GM21825 (cell line): ENCODE data around the gene ROPN1L.
"Not testable (repeated sequence)": the region's sequence is repeated elsewhere in the genome, so short reads cannot be mapped to it uniquely, and the experiment has no call there.

ENCODE experiments used
- ATAC-seq: cut with Tn5 transposase; IDR thresholded peaks from one replicate; pipeline ENCODE4 v1.9.1; 2021; ENCODE audit warnings: mild to moderate bottlenecking, moderate library complexity; ENCODE audit not compliant: unreplicated experiment

The ROPN1L gene

GRCh38 chr5:10475931-10476676 is 34.4 kb downstream of the ROPN1L start:
- no peak for ATAC-seq

- ATAC-seq = no peak
Observed at GRCh38 chr5:10476878-10477277, 35.2 kb downstream of the ROPN1L start.

GRCh38 chr5:10477943-10478342 is 36.3 kb downstream of the ROPN1L start:
- ATAC-seq = no peak

GRCh38 chr5:10478436-10478835 is 36.8 kb downstream of the ROPN1L start:
- no peak for ATAC-seq

- no peak for ATAC-seq
Observed at GRCh38 chr5:10479154-10479721, 37.6 kb downstream of the ROPN1L start.

GRCh38 chr5:10480237-10480985 is 38.7 kb downstream of the ROPN1L start:
- no peak for ATAC-seq

- no peak for ATAC-seq
Observed at GRCh38 chr5:10481241-10481935, 39.7 kb downstream of the ROPN1L start.

GRCh38 chr5:10482791-10483530 is 41.3 kb downstream of the ROPN1L start:
- ATAC-seq = no peak

GRCh38 chr5:10484774-10485141 is 43.1 kb downstream of the ROPN1L start:
- ATAC-seq = no peak

GRCh38 chr5:10485142-10485795 is 43.6 kb downstream of the ROPN1L start:
- ATAC-seq = no peak

GRCh38 chr5:10485897-10486296 is 44.2 kb downstream of the ROPN1L start:
- no peak for ATAC-seq

GRCh38 chr5:10486511-10487344 is 45.0 kb downstream of the ROPN1L start:
- ATAC-seq = no peak

GRCh38 chr5:10488144-10488543 is 46.5 kb downstream of the ROPN1L start:
- no peak for ATAC-seq

GRCh38 chr5:10489810-10490426 is 48.2 kb downstream of the ROPN1L start:
- peak; percentile 93 for ATAC-seq

GRCh38 chr5:10490927-10491672 is 49.4 kb downstream of the ROPN1L start:
- ATAC-seq = no peak

GRCh38 chr5:10491673-10492026 is 50.0 kb downstream of the ROPN1L start:
- ATAC-seq = no peak

- ATAC-seq = no peak
Observed at GRCh38 chr5:10493884-10494283, 52.2 kb downstream of the ROPN1L start.

GRCh38 chr5:10494497-10494896 is 52.8 kb downstream of the ROPN1L start:
- ATAC-seq = not testable (repeated sequence)
